ENCODE measurements around the gene AADACL4.
A peak's percentile ranks its signal among the peaks of the same experiment; 100 is the strongest.

DNA sequence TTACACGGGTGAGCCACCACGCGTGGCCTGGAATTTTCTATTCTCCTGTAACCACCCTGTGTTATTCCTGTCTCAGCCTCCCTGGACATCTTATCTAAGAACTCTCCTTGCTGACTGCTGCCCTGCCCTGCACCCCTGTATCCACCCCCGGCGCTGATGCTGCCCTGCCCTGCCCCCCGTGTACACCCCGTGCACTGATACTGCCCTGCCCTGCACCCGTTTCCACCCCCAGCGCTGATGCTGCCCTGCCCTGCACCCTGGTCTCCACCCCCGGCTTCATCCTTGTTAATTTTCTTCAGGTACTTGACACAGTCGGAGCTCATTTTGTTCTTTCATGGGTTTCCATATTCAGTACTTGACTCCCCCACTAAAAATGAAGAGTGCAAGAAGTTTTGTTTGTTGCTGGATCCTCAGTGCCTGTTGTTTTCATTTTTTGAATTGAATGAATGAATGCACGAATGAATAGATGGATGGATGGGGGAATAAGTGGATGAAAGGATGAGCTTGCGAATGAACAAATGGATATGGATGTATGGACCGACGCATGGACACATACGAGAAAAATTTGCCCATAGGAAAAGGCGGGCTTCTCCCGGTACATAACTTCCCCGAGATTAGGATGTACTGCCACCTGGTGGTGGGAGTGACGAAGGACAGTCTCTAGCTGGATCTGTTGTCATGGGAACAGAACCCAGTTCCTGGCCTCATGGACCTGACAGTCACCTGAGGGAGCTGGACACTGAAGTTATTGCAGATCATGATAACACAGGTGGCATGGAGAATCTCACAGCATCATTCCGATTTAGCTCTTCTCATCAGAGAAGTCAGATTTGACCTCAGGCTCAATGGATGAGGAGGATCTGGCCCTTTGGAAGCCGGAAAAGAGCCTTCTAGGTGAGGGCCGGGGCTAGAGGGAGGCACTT lies 14.9 kb downstream of the AADACL4 start:
- TF ChIP-seq, protein P1, sequence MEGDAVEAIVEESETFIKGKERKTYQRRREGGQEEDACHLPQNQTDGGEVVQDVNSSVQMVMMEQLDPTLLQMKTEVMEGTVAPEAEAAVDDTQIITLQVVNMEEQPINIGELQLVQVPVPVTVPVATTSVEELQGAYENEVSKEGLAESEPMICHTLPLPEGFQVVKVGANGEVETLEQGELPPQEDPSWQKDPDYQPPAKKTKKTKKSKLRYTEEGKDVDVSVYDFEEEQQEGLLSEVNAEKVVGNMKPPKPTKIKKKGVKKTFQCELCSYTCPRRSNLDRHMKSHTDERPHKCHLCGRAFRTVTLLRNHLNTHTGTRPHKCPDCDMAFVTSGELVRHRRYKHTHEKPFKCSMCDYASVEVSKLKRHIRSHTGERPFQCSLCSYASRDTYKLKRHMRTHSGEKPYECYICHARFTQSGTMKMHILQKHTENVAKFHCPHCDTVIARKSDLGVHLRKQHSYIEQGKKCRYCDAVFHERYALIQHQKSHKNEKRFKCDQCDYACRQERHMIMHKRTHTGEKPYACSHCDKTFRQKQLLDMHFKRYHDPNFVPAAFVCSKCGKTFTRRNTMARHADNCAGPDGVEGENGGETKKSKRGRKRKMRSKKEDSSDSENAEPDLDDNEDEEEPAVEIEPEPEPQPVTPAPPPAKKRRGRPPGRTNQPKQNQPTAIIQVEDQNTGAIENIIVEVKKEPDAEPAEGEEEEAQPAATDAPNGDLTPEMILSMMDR (IDR thresholded peaks at IDR 0.05) = peak; percentile 87
- no peak for TF ChIP-seq EZH2 (IDR thresholded peaks at IDR 0.05; ENCODE audit: borderline replicate concordance, insufficient read depth, low read depth, low read length, poor library complexity, severe bottlenecking)

Measured in B cell (primary cell).